Smooth muscle cell of the brain vasculature (primary cell): ENCODE measurements around the gene PTGDS.
"Not testable (repeated sequence)": the region's sequence is repeated elsewhere in the genome, so short reads cannot be mapped to it uniquely, and the experiment has no call there.

Source experiments
- DNase-seq: peaks from one replicate; pipeline ENCODE4 v3.0.0-alpha.2; 2012; ENCODE audit warnings: low read depth, low spot score

Gene PTGDS

DNA sequence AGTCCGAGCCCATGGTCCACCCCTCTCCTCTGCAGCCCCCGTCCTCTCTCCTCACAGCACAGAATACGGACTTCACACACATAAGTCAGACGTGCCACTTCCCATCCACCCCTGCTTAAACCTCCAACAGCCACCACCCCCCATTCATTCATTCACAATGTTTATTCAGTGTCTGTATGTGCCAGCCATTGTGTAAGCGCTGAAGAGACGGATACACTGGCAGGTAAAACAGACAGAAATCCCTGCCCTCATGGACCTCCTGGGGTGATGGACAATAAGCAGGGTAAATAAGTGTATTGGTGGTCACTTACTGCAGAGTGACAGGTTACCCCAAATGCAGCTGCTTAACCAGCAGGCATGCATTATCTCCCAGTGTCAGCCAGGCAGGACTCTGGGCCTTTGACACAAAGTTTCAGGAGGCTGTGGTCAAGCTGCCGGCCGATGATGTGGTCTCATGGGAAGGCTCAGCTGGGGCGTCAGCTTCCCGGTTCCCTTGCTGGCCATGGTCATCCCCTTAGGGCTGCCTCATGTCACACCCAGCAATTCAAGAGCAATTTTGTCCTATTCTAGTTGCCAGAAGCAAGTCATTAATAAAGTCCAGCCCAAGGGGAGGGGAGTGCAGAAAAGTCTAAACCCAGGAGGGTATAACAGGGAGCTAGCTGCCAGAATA, 13.1 kb downstream of the PTGDS start:
- DNase-seq: no peak

DNA sequence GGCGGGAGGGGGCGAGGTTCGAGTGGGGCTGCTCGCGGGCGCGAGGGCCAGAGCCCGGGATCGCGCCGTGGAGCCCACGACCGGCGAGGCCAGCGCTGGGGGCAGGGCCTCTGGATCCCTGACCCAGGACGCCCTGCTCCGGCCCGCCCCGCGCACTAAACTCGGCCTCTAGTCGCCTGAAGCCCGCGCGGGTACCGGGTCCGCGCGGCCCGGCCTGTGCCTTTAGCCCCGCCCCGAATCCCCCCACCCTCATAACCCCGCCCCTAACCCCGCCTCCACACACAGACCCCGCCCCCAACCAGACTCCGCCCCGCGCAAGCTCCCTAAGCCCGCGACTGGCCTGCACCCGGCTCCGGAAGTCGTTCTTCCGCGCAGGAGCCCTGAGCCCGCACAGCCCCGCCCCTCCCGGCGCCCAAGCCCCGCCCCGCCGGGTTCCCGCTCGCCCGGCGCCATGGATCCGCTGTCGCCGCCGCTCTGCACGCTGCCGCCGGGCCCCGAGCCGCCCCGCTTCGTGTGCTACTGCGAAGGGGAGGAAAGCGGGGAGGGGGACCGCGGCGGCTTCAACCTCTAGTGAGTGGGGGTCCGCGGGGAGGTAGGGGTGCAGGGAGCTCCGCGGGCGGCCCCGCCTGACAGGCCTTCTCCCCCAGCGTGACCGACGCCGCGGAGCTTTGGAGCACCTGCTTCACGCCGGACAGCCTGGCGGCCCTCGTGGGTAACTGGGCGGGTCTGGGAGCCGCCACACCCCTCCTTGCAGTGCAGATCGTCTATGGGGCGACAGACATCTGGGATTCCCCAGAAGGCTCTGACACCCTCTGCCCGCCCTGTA, 14.9 kb downstream of the PTGDS start, which contains the start of gene PAXX:
Gene PAXX (plus strand): TSS at position 430 of the 826 bp plus-strand sequence. CDS start 22 bp downstream, at position 452.
- no peak for DNase-seq

DNA sequence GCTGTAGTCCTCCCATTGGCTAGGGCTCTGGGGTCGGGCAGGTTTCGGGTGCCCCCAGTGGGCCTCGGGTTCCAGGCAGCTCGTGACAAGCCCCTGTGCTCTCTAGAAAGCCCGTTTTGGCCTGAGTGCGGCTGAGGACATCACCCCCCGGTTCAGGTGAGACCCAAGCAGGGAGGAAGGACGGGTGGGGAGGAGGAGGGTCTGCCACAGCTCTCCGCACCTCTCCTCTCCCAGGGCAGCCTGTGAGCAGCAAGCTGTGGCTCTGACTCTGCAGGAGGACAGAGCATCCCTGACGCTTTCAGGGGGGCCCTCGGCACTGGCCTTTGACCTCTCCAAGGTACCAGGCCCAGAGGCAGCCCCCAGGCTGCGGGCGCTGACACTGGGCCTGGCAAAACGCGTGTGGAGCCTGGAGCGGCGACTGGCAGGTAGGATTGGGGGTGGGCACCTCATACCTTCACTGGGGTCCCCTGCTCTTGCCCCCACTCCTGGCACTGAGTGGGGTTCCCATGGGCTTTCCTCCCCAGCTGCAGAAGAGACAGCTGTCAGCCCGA, 15.6 kb downstream of the PTGDS start:
- no peak for DNase-seq

DNA sequence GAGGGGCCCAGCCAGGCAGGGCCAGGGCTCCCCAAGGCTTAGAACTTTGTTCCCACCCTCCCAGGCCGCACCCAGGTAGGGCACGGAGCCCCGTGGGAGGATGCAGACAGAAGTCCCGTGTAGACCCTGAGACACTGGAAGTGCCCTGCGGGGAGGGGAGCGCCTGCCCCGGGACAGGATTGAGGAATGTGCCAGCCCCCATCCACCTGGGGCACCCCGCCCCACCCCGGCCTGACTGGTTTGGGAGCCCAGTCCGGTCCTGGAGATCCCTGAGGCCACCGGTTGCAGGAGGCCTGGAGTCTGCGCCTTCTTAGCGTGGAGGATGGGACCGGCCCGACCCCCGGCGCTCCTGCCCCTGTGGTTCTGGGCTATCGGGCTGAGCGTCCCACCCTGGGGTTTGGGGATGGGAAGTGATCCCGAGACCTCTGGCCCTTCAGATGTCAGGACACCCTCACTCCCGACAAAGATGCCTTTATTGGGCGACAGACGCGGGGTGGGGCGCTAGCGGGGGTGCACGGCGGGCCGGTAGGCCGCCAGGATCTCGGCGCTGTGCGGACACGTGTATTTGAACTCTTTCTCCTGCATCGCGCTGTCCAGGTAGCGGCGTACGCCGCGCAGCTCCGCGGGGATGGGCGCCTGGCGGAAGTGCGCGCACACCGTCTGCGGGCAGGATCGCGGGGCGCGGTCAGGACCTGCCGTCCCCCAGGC, 17.0 kb downstream of the PTGDS start:
- DNase-seq: no peak

DNA sequence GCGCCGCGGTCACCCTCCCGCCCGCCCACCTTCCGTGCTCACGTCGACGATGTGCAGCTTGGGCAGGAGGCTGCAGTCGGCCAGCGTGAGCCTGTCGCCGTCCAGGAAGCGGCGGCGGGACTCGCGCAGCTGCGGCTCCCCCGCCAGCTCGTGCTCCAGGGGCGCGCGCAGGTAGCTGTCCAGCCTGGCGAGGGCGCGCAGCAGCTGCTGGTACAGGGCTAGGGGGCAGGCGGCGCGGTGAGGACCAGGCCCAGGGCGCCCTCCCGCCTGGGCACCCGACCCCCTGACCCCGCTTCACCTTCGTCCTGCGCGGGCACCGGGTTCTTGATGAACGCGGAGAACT, 17.6 kb downstream of the PTGDS start:
- no peak for DNase-seq

DNA sequence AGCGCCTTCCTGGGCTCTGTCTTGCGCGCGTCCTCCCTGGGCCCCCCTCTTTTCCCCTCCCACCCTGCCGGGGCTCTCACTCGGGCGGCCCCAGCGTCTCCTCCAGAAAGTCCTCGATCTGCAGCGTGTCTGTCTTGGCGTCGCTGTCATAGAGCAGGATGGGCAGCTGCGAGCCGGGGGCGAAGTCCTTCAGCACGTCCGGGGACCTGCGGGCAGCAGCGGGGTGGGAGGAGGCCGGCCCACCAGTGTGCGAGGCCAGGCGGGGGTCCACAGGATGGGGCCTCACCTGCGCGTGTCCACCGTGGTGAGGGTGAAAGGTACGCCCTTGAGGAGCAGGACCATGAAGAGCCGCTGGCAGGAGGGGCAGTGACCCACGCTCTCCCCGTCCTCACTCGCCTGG, 18.1 kb downstream of the PTGDS start:
- DNase-seq: no peak

DNA sequence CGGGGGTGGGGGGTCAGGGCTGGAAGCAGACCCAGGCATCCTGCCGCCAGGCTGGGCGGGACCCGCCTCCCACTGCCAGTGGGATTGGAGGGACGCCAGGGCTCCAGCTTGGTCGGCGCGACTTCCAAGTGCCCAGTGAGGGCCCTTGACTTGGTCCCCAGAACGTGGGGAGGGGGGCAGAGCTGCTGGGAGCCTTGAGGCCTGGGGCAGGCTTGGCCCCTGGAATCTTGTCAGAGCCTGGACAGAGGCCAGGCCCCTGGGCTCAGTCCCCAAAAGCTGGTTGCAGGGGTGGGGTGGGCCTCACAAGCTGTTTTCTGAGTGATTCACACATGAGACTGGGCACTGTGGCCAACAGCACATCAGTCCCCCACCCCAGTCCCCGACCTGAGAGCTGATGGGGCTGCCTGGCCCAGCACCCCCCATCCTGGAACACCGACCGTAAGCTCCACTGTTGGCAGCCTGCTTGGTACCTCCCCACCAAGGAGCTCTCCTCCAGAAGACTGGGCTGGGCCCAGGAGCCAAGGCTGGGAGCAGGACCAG, 18.5 kb downstream of the PTGDS start:
- DNase-seq: no peak

DNA sequence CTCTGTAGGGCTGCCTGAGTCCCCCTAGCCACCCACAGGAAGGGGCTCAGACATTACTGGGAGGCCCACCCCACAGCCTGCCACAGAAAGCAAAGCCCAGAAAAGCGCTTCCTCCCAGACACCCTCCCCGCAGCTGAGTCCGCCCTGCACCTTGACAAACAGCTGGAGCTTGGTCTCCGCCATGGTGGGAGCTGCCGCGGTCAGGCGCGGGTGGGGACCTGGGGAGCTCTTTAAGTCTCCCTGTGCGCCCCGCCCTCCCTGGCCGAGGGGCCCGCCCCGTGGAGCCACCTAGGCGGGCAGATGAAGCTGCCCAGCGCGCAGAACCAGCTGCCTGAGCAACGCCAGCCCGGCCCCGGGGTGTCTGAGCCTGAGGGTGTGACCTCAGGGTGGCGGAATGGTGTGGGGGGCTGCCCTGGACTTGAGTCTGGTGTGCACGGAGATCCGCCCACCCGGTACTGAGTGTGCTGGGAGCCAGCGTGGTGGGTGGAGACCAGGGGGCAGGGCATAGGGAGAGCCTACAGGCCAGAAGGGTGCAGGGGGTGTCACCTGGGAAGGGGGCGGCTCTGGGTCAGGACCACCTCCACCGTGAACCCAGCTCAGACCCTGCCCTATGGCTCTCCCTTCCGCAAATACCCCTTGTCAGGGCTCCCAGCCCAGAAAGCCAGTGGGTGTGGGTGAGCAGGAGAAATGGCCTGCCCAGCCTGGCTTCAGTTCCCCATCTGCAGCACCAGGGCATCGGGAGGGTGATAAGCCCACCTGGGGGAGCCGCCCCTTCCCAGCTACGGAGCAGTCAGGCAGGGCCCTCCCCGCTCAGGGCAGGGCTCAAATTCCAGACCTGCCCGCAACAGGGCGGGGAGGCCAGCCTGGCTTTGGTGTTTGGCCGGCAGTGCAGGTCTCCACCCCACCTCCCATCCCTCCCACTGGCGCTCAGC, 19.3 kb downstream of the PTGDS start, which contains the start of gene CLIC3:
Gene CLIC3 (minus strand): TSS at position 208 of the 932 bp plus-strand sequence. CDS start 25 bp downstream, at position 183.
- DNase-seq: no peak

DNA sequence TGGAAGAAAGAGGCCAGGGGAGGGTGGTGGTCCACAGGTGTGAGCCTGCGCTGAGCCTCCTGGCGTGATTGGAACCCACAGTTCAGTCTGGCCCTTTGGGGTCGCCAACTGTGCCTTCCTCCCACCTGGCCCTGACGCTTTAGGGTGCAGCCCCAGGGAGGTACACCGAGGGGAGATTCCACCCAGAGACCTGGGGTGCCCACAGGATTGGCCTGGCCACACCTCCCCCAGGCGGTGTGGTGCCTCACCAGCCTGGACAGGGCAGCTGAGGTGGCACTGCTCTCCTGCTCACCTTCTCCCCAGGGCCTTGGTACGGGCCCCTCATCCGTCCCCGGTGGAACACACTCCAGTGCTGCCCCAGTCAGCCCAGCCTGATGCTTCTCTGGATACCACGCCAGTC, 20.1 kb downstream of the PTGDS start:
- DNase-seq: no peak

DNA sequence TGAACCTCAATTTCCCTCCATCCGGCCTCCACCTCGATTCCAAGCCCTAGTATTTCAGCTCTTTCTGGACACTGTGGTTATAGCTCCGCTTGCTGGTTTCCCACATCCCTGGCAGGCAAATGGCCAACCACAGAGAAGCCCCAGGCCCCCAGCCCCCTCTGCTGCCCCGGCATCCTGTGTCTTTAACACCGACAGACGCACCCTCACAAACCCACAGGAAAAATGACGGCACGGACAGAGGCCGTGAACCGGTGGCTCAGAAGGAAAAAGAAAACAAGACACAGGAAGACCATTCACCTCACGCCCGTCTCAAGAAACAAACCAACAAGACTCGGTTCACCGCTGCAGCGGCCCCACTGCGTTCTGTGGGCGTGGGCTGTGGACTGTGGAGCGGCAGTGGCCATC, 20.5 kb downstream of the PTGDS start:
- DNase-seq: no peak

DNA sequence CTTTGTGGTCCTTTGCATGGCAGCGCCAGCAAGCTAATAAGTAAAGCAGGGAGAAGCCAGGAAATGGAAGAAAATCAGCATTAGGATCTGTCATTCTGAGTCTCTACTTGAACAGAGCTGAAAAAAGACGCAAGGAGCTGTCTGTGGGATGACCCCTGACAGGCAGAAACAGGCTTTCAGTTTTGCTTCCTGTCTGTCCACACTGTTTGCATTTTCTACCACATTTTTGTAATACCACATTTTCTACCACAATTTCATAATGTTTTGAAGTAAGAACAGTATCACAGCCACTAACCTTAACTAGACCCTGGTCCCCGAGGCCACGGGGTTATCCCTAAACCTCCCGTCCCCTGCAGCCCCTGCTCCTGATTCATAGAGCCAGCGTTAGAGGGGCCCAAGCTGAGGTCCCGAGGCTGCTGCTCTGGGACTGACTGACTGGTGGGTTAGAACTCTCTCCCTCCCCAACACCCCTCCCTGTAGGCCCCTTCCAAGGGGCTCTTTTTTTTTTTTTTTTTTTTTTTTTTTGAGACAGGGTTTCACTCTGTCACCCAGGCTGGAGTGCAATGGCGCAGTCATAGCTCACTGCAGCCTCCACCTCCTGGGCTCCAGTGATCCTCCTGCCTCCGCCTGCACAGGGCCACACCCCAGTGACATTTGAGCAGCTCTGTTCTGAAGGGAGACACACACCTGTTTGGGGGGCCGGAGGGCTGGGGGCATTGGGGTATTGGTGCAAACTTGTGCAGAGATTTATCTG, 23.1 kb downstream of the PTGDS start:
- no peak for DNase-seq

DNA sequence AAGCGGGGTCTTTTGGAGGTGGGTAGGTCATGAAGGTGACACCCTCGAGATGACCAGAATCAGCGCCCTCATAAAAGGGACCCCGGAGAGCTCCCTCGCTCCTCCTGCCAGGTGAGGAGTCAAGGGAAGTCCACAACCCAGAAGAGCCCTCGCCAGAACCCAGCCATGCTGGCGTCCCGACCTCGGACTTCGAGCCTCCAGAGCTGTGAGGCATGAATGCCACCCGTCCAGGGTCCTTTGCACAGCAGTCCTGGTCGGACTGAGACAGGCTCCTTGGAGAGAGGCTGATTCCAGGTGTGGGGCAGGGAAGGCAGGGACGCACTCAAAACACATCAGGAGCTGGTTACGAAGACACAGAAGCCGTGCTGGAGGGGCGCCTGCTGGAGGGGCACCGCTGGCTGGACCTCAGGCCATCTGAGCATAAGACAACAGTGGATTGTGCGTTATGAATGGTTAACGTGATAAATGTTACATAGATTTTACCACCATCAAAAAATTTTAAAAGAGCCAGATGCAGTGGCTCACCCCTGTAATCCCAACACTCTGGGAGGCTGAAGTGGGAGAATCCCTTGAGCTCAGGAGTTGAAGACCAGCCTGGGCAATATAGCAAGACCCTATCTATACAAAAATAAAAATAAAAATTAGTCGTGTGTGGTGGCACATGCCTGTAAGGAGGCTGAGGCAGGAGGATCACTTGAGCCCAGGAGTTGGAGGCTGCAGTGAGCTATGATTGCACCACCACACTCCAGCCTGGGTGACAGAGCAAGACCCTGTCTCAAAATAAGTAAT, 24.7 kb downstream of the PTGDS start:
- no peak for DNase-seq

DNA sequence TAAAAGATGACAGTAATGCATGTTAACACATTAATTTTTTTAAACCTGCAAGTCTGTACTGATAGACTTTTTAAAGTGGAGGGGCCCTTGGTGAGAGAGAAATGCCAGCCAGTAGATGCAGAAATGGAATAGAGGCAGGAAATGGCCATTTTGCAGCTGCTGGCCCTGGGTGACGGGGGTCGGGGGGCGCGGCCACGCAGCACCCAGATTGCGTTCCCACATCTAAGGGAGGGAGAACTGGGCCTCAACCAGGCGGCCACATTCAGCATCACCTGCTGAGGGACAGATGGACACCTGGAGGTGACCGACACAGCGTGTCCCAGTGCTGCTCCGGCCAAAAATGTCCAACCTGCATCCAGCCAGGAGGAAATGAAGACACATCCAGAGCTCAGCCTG, 25.3 kb downstream of the PTGDS start:
- DNase-seq: no peak

DNA sequence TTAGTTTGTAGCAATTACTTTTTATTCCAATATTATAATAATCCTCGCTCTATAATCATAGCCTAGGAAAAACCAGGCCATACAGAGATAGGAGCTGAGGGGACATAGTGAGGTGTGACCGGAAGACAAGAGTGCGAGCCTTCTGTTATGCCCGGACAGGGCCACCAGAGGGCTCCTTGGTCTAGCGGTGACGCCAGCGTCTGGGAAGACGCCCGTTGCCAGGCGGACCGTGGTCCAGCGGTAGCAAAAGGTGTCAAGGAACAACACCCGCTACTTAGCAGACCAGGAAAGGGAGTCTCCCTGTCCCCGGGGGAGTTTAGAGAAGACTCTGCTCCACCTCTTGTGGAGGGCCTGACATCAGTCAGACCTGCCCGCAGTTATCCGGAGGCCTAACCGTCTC, 27.0 kb downstream of the PTGDS start:
- DNase-seq: not testable (repeated sequence)

DNA sequence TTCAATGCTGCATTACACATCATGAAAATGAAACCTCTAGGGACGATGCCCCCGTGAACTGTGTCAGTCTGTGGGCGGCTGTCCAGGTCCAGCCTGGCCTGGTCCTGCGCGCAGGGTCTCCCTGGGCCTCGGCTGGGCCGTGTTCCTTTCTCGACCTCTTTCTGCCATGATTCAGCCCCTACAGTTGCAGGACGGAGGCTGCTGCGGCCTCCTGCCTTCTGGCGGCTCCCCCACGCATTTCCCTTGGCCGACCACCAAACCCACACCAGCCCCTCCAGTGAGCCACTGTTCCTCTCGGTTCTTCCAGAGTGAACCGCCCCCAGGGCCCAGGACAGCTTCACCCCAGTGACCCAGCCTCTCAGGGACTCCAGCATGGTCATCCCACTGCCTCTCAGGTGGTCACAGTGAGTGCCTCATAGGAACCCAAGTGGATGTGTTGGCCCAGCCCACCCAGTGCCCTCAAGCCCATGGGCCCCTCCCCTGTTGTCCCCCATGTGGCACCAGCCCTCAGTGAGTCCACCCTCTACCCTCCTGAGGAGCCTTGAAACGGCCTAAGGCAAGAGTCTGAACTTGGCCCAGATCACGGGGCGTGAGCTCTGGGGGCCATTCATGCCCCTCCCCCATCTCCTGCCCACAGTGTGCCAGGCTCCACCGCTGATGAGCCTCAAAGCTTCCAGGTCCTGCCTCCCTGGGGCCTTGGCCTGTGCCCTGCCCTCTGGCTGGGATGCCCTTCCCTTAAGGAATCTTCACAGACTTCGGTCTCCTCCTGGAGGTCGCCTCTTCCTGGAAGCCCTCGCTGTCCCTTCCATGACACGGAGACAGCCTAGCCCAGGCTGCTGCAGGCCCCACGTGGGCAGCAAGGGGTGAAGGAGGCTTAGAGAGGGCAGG, 29.1 kb downstream of the PTGDS start:
- no peak for DNase-seq

DNA sequence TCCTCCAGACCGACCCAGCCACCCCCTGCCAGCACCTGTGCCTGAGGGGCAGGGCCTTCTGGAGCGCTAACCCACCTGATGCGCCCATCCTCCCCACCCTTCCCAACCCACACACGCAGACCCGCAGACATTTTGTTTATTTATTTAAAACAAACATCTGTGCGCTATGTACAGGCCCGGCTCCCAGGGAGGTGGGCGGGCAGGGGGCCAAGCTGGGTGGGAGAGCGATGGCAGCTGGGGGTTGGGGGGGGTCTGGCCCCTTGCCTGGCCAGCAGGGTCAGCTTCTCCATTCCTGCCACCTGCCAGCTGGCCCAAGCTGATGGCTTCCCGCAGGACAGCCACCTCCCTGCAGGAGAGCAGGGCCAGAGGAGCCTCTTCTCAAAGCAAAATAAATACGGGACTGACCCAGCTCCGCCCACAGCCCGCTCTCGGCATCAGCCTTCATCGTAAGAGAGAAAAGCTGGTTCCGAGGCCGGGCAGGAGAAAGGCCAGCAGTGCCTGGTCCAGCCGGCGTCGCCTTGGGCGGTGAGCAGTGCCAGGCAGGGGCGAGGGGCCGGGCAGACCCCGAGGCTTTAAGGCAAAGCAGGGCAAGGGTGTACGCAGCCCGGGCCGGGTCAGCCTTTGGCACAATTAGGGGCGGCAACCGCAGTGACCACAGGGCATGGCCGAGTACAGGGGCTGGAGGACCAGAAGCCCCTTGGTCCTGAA, 30.0 kb downstream of the PTGDS start:
- peak; percentile 49 for DNase-seq

DNA sequence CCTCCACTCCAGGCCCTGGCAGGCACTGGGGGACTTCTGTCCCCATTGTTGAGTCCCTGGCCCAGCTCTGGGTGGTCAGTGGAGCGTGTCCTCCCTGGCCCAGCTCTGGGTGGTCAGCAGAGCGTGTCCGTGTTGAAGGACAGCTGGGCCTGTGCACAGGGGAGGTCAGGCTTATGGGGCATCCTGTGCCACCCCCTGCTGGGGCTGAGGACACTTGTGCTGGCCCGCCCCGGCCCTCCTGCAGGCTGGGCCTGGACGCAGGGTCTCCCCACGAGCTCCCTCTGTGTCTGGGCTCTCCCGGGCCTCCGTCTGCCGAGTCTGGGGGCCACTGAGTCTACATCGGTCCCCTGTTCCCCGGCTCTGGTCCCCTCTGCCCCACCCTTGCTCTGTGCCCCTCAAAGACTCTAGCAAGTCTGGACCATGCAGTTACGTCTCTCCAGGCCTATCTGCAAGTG, 30.5 kb downstream of the PTGDS start:
- DNase-seq: no peak
